Dermis blood vessel endothelial cell (primary cell): ENCODE measurements around the gene FUT3. TPM values are rescaled to one million over a fixed set of nuclear protein-coding genes. Genes with fewer than 3 reads are reported as not detected.
"Not testable (repeated sequence)": the region's sequence is repeated elsewhere in the genome, so short reads cannot be mapped to it uniquely, and the experiment has no call there.

Experiments
- DNase-seq: peaks from one replicate; pipeline ENCODE4 v3.0.0; 2010
- total RNA-seq: library from RNA; depleted of rRNA; stranded (reverse); fragments of >200 nt; gene quantifications from 2 replicates; pipeline ENCODE4 v1.2.3, GENCODE V29; 2014

The FUT3 gene
- total RNA-seq, 1 donor from 2014 or later, result not detected

DNA sequence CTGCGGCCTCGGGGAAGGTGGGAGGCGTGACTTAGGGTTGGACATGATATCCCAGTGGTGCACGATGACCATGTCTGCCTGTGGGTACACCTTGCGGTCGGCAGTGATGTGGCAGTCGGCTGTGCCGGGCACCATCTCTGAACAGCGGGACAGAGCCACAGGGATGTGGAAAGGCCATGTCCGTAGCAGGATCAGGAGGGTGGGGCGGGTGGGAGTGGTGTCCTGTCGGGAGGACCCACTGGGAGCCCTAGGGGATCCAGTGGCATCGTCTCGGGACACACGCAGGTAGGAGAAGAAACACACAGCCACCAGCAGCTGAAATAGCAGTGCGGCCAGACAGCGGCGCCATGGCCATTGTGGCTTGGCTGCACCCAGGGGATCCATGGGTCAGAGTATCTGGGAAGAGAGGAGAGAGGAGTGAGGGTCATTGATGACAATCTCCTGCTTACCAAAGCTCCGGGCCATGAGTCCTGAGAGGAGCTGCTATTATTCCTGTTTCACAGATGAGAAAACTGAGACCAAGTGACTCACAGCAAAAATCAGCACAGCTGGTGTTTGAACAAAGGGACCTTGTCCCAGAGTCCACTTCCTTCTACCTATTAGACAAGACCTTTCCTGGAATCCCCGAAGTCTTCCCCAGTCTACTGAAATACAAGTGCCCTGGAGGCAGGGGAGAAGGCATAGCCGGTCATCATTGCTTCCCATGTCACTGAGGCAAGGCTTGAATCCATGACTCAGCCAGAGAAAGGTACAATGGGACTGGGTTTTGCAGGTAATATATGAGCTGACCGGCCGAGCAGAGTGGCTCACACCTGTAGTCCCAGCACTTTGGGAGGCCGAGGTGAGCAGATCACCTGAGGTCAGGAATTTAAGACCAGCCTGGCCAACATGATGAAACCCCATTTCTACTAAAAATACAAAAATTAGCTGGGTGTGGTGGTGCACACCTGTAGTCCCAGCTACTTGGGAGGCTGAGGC is 6.5 kb downstream of the FUT3 start:
- no peak for DNase-seq

DNA sequence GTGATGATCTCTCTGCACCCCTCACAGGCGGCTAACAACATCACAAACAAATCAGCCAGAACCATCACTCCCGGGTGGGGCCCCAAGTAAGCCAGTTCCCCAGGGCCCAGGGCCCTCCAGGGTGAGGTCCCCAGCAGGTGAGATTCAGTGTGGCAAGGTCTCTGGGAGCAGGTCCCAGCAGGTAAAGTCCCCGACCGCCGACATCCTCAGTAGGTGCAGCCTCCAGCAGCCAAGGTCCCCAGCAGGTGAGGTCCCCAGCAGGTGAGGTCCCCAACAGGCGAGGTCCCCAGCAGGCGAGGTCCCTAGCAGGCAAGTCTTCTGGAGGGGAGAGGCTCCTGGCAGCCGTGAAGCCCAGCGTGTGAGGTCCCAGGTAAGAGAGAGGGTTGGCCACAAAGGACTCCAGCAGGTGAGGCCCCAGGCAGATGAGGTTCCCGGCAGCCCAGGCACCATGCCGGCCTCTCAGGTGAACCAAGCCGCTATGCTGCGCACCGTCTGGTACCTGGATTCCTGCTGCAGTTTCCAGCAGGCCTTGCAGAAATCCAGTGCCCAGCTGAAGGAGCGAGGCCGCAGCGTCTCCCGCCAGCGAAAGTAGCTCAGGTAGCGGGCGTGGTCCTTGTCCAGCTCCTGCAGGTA is 7.8 kb downstream of the FUT3 start:
- DNase-seq, result no peak

- DNase-seq, result not testable (repeated sequence)
Measured at GRCh38 chr19:5841735-5842111, 9.5 kb downstream of the FUT3 start.

DNA sequence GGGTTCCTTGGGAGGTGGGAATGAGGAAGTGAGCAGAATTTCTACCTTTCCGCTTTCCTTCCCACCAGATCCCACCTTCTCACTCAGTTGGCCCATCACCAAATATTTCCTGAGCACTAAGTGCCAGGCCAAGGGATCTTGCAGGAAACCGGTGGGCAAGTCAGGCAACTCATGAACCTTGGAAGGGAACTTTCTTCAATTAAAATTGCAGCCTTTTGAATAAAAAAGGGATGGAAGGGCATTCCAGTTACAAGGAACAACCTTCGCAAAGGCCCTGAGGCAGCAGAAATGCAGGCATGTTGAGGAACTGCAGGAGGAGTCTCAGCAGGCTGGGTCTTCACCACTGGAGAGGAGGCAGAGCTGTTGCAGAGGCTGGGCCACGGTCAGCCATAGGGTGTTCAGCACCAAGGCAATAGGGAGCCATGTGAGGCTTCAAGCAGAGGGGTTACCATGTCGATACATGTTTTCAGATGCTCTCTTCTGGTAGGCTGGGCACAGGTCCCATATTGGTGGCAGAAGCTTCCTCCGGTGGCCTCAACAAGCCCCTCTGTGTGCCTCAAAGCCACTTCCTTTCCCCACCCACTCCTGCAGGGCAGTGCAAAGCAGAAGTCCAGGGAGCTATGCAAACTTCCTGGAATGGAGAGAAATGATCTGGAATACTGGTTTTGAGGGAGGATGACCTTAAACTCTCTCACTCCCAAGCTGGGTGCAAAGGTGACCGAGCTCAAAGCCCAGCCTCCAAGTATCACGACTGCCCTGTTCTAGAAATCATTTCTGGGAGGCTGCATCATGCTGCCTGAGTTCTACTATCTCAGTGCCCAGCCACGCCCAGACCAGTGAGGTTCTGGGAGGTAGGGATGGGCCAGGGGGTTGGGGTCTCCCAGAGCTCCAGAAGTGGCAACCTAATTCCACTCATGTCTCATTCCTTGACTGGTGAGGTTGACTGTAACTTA is 11.9 kb downstream of the FUT3 start, which contains the start of gene FUT6:
FUT6 (minus strand) TSS at position 638 of the 953 bp plus-strand sequence. CDS start 7,135 bp downstream, outside the sequence.
- DNase-seq, result no peak

GRCh38 chr19:5838353-5839064 is 12.7 kb downstream of the FUT3 start:
- no peak for DNase-seq

DNA sequence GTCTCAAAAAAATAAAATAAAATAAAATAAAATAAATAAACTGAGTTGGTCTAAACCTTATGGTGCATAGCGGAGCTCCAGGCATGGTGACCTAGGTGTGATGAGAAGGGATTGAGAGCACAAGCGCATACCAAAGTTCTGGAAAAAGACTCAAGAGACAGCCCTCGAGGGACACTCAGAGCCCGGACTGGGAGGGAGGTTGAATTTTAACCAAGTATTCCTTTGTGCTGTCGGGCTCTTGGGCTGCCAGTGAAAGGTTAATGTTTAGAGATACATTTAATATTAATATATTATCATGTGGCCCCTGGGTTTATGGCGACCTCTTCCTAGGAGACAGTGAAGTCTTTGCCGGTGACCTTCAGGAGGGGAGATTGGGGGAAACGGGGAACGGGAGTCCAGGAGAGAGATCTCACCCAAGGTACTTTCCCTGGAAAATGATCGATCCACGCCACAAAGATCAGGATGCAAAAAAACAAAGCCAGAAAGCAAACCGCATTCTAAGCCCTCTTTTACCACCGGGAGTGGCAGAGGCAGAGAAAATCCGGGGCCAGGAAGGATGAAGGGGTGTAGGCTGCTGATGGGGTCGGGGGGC is 13.4 kb downstream of the FUT3 start:
- DNase-seq, result no peak

DNA sequence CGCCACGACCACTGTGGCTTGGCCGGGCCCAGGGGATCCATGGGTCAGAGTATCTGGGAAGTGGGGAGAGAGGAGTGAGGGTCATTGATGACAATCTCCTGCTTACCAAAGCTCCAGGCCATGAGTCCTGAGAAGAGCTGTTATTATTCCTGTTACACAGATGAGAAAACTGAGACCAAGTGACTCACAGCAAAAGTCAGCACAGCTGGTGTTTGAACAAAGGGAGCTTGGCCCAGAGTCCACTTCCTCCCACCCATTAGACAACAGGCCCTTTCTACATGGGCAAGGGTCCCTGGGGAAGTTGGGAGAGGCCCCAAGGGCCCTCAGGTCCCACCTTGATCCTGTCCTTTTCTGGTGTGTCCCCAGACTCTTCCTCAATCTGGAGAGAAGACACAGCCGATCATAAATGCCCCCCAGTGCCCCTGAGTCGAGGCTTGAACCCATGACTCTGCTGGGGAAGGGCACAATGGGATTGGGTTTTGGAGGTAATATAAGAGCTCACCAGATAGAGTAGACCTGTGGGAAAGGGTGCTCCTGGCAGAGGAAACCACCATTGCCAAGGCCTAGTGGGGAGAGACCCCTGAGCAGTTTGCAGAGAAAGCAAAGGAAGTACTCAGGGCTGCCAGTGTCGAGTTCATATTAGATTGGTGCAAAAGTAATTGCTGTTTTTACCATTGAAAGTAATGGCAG is 18.6 kb downstream of the FUT3 start:
- no peak for DNase-seq

- DNase-seq, result no peak
Measured at GRCh38 chr19:5832061-5832460, 19.2 kb downstream of the FUT3 start.

- DNase-seq, result no peak
Measured at GRCh38 chr19:5831159-5831558, 20.1 kb downstream of the FUT3 start.

GRCh38 chr19:5829567-5830310 is 21.5 kb downstream of the FUT3 start:
- DNase-seq, result no peak

GRCh38 chr19:5828661-5829566 is 22.3 kb downstream of the FUT3 start:
- DNase-seq, result no peak

GRCh38 chr19:5827891-5828660 is 23.2 kb downstream of the FUT3 start:
- peak; percentile 92 for DNase-seq

GRCh38 chr19:5827342-5827890 is 23.8 kb downstream of the FUT3 start:
- DNase-seq, result no peak

GRCh38 chr19:5826531-5827341 is 24.5 kb downstream of the FUT3 start:
- DNase-seq, result peak; percentile 26

DNA sequence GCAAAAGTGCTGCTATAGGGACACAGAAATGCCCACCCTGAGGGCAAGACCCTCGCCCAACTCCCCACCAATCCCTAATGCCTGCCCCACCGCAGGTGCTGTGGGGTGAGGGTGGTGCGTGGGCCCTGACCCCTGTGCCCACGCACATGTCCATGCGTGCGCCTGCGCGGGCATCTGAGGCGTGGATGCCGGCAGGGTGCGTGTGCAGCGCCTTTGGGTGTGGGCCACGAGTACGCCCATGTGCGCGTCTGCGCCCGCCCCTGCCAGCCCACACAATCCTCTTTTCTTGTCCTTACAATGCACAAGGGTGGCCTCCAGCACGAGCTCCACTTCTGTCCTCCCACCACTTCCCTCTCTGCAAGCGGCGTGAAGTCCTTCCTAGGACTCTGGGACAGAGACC is 26.1 kb downstream of the FUT3 start:
- no peak for DNase-seq

DNA sequence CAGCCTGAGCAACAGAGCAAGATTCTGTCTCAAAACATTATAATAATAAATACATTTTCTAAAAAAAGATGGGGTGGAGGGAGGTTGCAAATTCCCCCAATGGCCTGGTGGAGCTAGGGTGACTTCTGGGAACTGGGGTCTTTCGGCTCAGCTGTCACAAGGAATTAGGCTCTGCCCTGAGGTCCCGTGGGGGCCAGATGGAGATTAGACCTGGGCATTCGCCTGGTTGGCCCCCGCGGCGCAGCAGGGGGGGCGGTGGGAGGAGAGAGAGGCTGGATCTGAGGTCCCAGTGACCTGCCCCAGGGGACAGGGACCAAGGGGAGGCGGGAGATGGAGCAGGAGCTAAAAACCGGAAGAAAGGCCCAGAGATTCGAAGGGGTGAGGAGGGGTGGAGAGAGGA is 26.5 kb downstream of the FUT3 start:
- no peak for DNase-seq
